Measurements from ENCODE around the gene FYCO1. TPM values are rescaled to one million over a fixed set of nuclear protein-coding genes. Genes with fewer than 3 reads are reported as not detected.
A peak's percentile ranks its signal among the peaks of the same experiment; 100 is the strongest.

The FYCO1 gene
- total and polyA plus RNA-seq, 10 of the 15 experiments (the other 5 are each of a cell fraction or from before 2014, with no cell fraction given), result 1.5 to 8.4 (median 6.5) TPM

- SMC1A ChIA-PET (ENCODE audit: uncharacterized antibody, unreplicated experiment), result interaction anchor here (0.9 to 21.6 kb wide), 31 partner anchors 8 to 438 kb away, joined by 3 to 523 read pairs (median 4); partner anchors contain the start of genes CCR1, CCR5 and FYCO1
- peak; percentile 63 for ATAC-seq
- no peak overlapping the region for H3K4me3 ChIP-seq
Measured at GRCh38 chr3:45939341-45939771, 56.3 kb downstream of the FYCO1 start.

More at GRCh38 chr3:45939341-45939771, 56.3 kb downstream of the FYCO1 start:
- ChIA-PET POLR2A (interaction anchor here (2.0 to 4.5 kb wide), 2 partner anchors 138 to 145 kb away, joined by 4 to 29 read pairs; no protein-coding TSS in a partner anchor), CTCF (interaction anchor here (0.6 to 9.0 kb wide), 55 partner anchors 9 to 1139 kb away, joined by 3 to 478 read pairs (median 4); partner anchors contain the start of genes CCR1, CCR5, FYCO1 and XCR1), RAD21 (ENCODE audit: unreplicated experiment) (interaction anchor here (0.7 to 6.8 kb wide), 34 partner anchors 10 to 439 kb away, joined by 3 to 213 read pairs (median 5); partner anchors contain the start of genes CCR1, CCR5 and FYCO1)
- 48% methylated on average over 5 of the region's 5 CpGs for WGBS (ENCODE audit: insufficient coverage, insufficient replicate concordance, low lambda C conversion rate, missing lambda C conversion rate)
- H3K9me3 ChIP-seq (replicated peaks; ENCODE audit: control insufficient read depth, insufficient read depth, low read length), result no peaks in the 10 kb centered on the region; the same call in 2 of the 3 replicates
- no peak overlapping the region for H3K27ac ChIP-seq (ENCODE audit: control insufficient read depth, insufficient read depth)
- intact Hi-C loops (cut with micrococcal nuclease; ENCODE audit: unreplicated experiment) (loop anchor here (1.0 to 2.0 kb wide), 2 partner anchors 269 to 439 kb away; partner anchors contain the start of gene CCR1), in situ Hi-C loops (cut with MboI) (no loop called here)
- no peak overlapping the region for H2AFZ ChIP-seq (ENCODE audit: control insufficient read depth, low read depth, low read length)
- no TSS peak for BruUV-seq (replicated peaks)
- H3K27me3 ChIP-seq (replicated peaks in 1 of 2; ENCODE audit: control insufficient read depth in 2 of 2, insufficient read depth in 2 of 2, low read length in 1 of 2), result no peaks in the 10 kb centered on the region
- H3K9ac ChIP-seq (ENCODE audit: control insufficient read depth, insufficient read depth, low read length), result no peak overlapping the region
- peaks cover 1 to 4% of the 10 kb centered on the region in 2 experiments; a peak in 3 of 4 replicates for H3K36me3 ChIP-seq (ENCODE audit: control insufficient read depth in 2 of 2, insufficient read depth in 2 of 2, low read length in 1 of 2)
- H4K20me1 ChIP-seq (ENCODE audit: control insufficient read depth, insufficient read depth), result no peaks in the 10 kb centered on the region
- H3K4me2 ChIP-seq (ENCODE audit: control insufficient read depth, insufficient read depth), result no peak overlapping the region
- peak in 1 of 3 experiments; percentile 21; a peak in 1 of 6 replicates for TF ChIP-seq CTCF (IDR thresholded peaks at IDR 0.05 in 2 of 3, conservative IDR thresholded peaks at IDR 0.05 in 1 of 3; ENCODE audit: control insufficient read depth in 2 of 3, extremely low read depth in 1 of 3, insufficient read depth in 1 of 3, low read depth in 3 of 3, low read length in 3 of 3)
- no peak for TF ChIP-seq NRF1 (conservative IDR thresholded peaks at IDR 0.05; ENCODE audit: low read depth, low read length)
- TF ChIP-seq ZBED1 (IDR thresholded peaks at IDR 0.05; ENCODE audit: borderline replicate concordance), result peak; percentile 46; the same call in 1 of the 2 replicates
- TF ChIP-seq NR2F1 (conservative IDR thresholded peaks at IDR 0.05), result no peak
- TF ChIP-seq RAD21 (IDR thresholded peaks at IDR 0.05; ENCODE audit: insufficient read depth, low read depth, low read length), result 0 out of 2 replicates have a peak, but pooled peaks have one; percentile 5
- no peak for TF ChIP-seq RAD51 (IDR thresholded peaks at IDR 0.05)
- DNase-seq (ENCODE audit: low read depth, low spot score) (no peak), FAIRE-seq (no peak)
- H3K79me2 ChIP-seq (ENCODE audit: control insufficient read depth, insufficient read depth, low read length), result no peaks in the 10 kb centered on the region
- H3K4me1 ChIP-seq (ENCODE audit: control insufficient read depth, insufficient read depth, low read length), result peaks cover 7% of the 10 kb centered on the region

All from GM12878 (cell line).